HepG2 (cell line): ENCODE data around the gene ZBTB46. TPM values are rescaled to one million over a fixed set of nuclear protein-coding genes. Genes with fewer than 3 reads are reported as not detected.

ENCODE experiments used
- AKAP8 ChIP-seq: sonication (generic); formaldehyde crosslinking; IDR thresholded peaks from 2 replicates; pipeline ENCODE4 v1.5.1; 2020; ENCODE audit warnings: mild to moderate bottlenecking, missing genetic modification reagents
- DR1 ChIP-seq: sonication (generic); formaldehyde crosslinking; IDR thresholded peaks from 2 replicates; pipeline ENCODE4 v1.8.0; 2021; ENCODE audit warnings: mild to moderate bottlenecking, missing genetic modification reagents, inconsistent platforms
- EEA1 ChIP-seq: sonication (generic); formaldehyde crosslinking; IDR thresholded peaks from 2 replicates; pipeline ENCODE4 v1.5.1; 2020; ENCODE audit warnings: mild to moderate bottlenecking, missing genetic modification reagents, borderline replicate concordance
- EHMT2 ChIP-seq: fragments of 200-600 bp; sonication (generic); IDR thresholded peaks from 2 replicates; pipeline ENCODE4 v1.7.0; 2017; ENCODE audit warnings: antibody characterized with exemption, low read depth, low read length, borderline replicate concordance
- IKZF4 ChIP-seq: sonication (generic); formaldehyde crosslinking; IDR thresholded peaks from 2 replicates; pipeline ENCODE4 v1.5.1; 2020; ENCODE audit warnings: borderline replicate concordance, mild to moderate bottlenecking, low read depth, missing genetic modification reagents; ENCODE audit errors: not compliant biosample characterization
- MEIS2 ChIP-seq: sonication (generic); formaldehyde crosslinking; IDR thresholded peaks from 2 replicates; pipeline ENCODE4 v1.9.0; 2021; ENCODE audit warnings: mild to moderate bottlenecking, missing genetic modification reagents
- MTF1 ChIP-seq: sonication (generic); formaldehyde crosslinking; IDR thresholded peaks from 2 replicates; pipeline ENCODE4 v1.5.0; 2020; ENCODE audit warnings: missing genetic modification reagents
- PLRG1 ChIP-seq: fragments of 450-650 bp; conservative IDR thresholded peaks from 2 replicates; pipeline ENCODE4 v1.6.1; 2016
- POLR2AphosphoS2 ChIP-seq: IDR thresholded peaks from 2 replicates; pipeline ENCODE4 v1.6.1; 2011; ENCODE audit warnings: low read depth, low read length, improper control_type of control experiment
- REST ChIP-seq, 2 experiments: IDR thresholded peaks; 2 replicates each; pipeline ENCODE4 v1.6.1; 2011 to 2012; ENCODE audit warnings: low read length in 2 of 2, borderline replicate concordance in 1 of 2, low read depth in 1 of 2, mild to moderate bottlenecking in 1 of 2, moderate library complexity in 1 of 2
- RFX1 ChIP-seq: fragments of 450-650 bp; IDR thresholded peaks from 2 replicates; pipeline ENCODE4 v1.6.1; 2017
- SIX4 ChIP-seq: sonication (generic); formaldehyde crosslinking; IDR thresholded peaks from 2 replicates; pipeline ENCODE4 v1.4.0; 2020; ENCODE audit warnings: missing genetic modification reagents
- SKI ChIP-seq: fragments of 450-650 bp; IDR thresholded peaks from one replicate; pipeline ENCODE4 v1.6.1; 2018; ENCODE audit warnings: mild to moderate bottlenecking; ENCODE audit not compliant: partially characterized antibody
- SMAD9 ChIP-seq: sonication (generic); formaldehyde crosslinking; IDR thresholded peaks from 2 replicates; pipeline ENCODE4 v1.5.1; 2020; ENCODE audit warnings: mild to moderate bottlenecking, missing genetic modification reagents
- TMF1 ChIP-seq: sonication (generic); formaldehyde crosslinking; IDR thresholded peaks from 2 replicates; pipeline ENCODE4 v1.8.1; 2022; ENCODE audit warnings: low read depth, missing genetic modification reagents
- ZFAT ChIP-seq: sonication (generic); formaldehyde crosslinking; conservative IDR thresholded peaks from 2 replicates; pipeline ENCODE4 v1.8.1; 2023; ENCODE audit warnings: missing genetic modification reagents, inconsistent platforms
- ZNF205 ChIP-seq: IDR thresholded peaks from 2 replicates; pipeline ENCODE4 v1.6.1; 2018; ENCODE audit warnings: missing biosample characterization, missing genetic modification reagents
- ZNF253 ChIP-seq: sonication (generic); formaldehyde crosslinking; IDR thresholded peaks from 2 replicates; pipeline ENCODE4 v1.8.0; 2022; ENCODE audit warnings: mild to moderate bottlenecking, missing genetic modification reagents, borderline replicate concordance
- ZNF30 ChIP-seq: sonication (generic); formaldehyde crosslinking; IDR thresholded peaks from 2 replicates; pipeline ENCODE4 v1.5.0; 2020; ENCODE audit warnings: mild to moderate bottlenecking, missing genetic modification reagents
- ZNF333 ChIP-seq: sonication (generic); formaldehyde crosslinking; IDR thresholded peaks from 2 replicates; pipeline ENCODE4 v1.4.0; 2020; ENCODE audit warnings: mild to moderate bottlenecking, missing genetic modification reagents, borderline replicate concordance
- ZNF33B ChIP-seq: sonication (generic); formaldehyde crosslinking; IDR thresholded peaks from 2 replicates; pipeline ENCODE4 v1.5.1; 2020; ENCODE audit warnings: mild to moderate bottlenecking, missing genetic modification reagents
- ZNF557 ChIP-seq: sonication (generic); formaldehyde crosslinking; IDR thresholded peaks from 2 replicates; pipeline ENCODE4 v1.4.0; 2020; ENCODE audit warnings: missing genetic modification reagents
- ZNF558 ChIP-seq: sonication (generic); formaldehyde crosslinking; IDR thresholded peaks from 2 replicates; pipeline ENCODE4 v1.9.0; 2022; ENCODE audit warnings: mild to moderate bottlenecking, missing genetic modification reagents, borderline replicate concordance
- ZNF629 ChIP-seq: sonication (generic); formaldehyde crosslinking; conservative IDR thresholded peaks from 2 replicates; pipeline ENCODE4 v1.5.0; 2020; ENCODE audit warnings: missing genetic modification reagents
- ZNF773 ChIP-seq: sonication (generic); formaldehyde crosslinking; IDR thresholded peaks from 2 replicates; pipeline ENCODE4 v1.4.0; 2020; ENCODE audit warnings: missing genetic modification reagents, borderline replicate concordance
- ZNF790 ChIP-seq: sonication (generic); formaldehyde crosslinking; IDR thresholded peaks from 2 replicates; pipeline ENCODE4 v1.8.0; 2022; ENCODE audit warnings: missing genetic modification reagents, mild to moderate bottlenecking, borderline replicate concordance
- polyA plus RNA-seq, 8 experiments: library from polyadenylated mRNA; depleted of rRNA in 3 of 8; stranded (reverse) in 7 of 8; unstranded in 1 of 8; fragments of >200 nt; fragmentation: Illumina TruSeq in 4 of 8; extraction: Trizol in 4 of 8; gene quantifications; 2 replicates each; pipeline versions ENCODE4 v1.2.1 to v1.2.3, GENCODE V29; 2011 to 2016; ENCODE audit warnings: low read depth in 4 of 8, missing spikeins in 1 of 8, mixed read lengths in 1 of 8; ENCODE audit not compliant: insufficient read depth in 1 of 8
- total RNA-seq, 5 experiments: library from RNA; depleted of rRNA; stranded (reverse); fragments of >200 nt; fragmentation: Illumina TruSeq; extraction: Trizol; gene quantifications; 2 replicates each; pipeline ENCODE4 v1.2.3, GENCODE V29; 2016; ENCODE audit warnings: low read depth in 1 of 5
- TF ChIP-seq, protein P1 (sequence below): sonication (generic); formaldehyde crosslinking; IDR thresholded peaks from 2 replicates; pipeline ENCODE4 v1.5.0; 2020; ENCODE audit warnings: missing genetic modification reagents, mild to moderate bottlenecking, borderline replicate concordance
- TF ChIP-seq, protein P2 (sequence below): sonication (generic); formaldehyde crosslinking; IDR thresholded peaks from 2 replicates; pipeline ENCODE4 v1.4.0; 2020; ENCODE audit warnings: missing genetic modification reagents

The ZBTB46 gene
- total and polyA plus RNA-seq, 2 of the 13 experiments (the other 11 are each of a cell fraction or from before 2014, with no cell fraction given), result 1.6 to 13.5 TPM

DNA sequence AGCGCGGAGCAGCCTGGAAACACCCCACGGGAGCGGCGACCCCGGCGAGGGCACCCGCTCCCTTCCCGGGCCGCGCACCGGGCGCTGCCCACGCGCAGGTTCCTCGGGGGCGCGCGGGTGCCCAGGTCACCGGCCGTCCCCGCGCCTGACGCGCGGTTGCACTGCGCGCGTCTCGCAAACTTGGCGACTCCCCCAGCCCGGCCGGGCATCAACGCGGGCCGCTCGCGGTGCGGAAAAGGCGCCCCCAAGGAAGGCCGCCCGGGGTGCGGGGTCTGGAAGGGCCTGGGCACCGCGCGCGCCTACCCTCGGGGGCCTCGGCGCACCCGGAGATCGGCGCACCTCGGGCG lies 555 bp upstream of the ZBTB46 start (continued):
- TF ChIP-seq ZNF33B (CRISPR knock-in tag) (no peak), EHMT2 (no peak), MEIS2 (no peak), ZNF333 (CRISPR knock-in tag) (no peak), SIX4 (CRISPR knock-in tag) (no peak), POLR2AphosphoS2 (no peak), ZNF205 (no peak), SMAD9 (CRISPR knock-in tag) (no peak), EEA1 (no peak), PLRG1 (no peak), DR1 (CRISPR knock-in tag) (no peak), SKI (no peak), TMF1 (CRISPR knock-in tag) (0 out of 2 replicates have a peak, but pooled peaks have one; percentile 20), ZNF253 (CRISPR knock-in tag) (no peak), ZFAT (CRISPR knock-in tag) (0 out of 2 replicates have a peak, but pooled peaks have one; percentile 5), AKAP8 (CRISPR knock-in tag) (no peak), ZNF558 (CRISPR knock-in tag) (peak; percentile 23; the same call in 1 of the 2 replicates), RFX1 (no peak), ZNF629 (CRISPR knock-in tag) (no peak), REST (IDR thresholded peaks at IDR 0.05; ENCODE audit: borderline replicate concordance in 1 of 2, low read depth in 1 of 2, low read length in 2 of 2) (no peak), ZNF790 (no peak), ZNF773 (CRISPR knock-in tag) (no peak), IKZF4 (CRISPR knock-in tag) (no peak), ZNF557 (CRISPR knock-in tag) (no peak), ZNF30 (CRISPR knock-in tag) (no peak; the same call in 1 of the 2 replicates), MTF1 (CRISPR knock-in tag) (no peak)
- TF ChIP-seq, protein P1, sequence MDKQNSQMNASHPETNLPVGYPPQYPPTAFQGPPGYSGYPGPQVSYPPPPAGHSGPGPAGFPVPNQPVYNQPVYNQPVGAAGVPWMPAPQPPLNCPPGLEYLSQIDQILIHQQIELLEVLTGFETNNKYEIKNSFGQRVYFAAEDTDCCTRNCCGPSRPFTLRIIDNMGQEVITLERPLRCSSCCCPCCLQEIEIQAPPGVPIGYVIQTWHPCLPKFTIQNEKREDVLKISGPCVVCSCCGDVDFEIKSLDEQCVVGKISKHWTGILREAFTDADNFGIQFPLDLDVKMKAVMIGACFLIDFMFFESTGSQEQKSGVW (CRISPR knock-in tag), result 0 out of 2 replicates have a peak, but pooled peaks have one; percentile 42
- TF ChIP-seq, protein P2, sequence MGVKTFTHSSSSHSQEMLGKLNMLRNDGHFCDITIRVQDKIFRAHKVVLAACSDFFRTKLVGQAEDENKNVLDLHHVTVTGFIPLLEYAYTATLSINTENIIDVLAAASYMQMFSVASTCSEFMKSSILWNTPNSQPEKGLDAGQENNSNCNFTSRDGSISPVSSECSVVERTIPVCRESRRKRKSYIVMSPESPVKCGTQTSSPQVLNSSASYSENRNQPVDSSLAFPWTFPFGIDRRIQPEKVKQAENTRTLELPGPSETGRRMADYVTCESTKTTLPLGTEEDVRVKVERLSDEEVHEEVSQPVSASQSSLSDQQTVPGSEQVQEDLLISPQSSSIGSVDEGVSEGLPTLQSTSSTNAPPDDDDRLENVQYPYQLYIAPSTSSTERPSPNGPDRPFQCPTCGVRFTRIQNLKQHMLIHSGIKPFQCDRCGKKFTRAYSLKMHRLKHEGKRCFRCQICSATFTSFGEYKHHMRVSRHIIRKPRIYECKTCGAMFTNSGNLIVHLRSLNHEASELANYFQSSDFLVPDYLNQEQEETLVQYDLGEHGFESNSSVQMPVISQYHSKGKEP (CRISPR knock-in tag), result no peak
